ENCODE data around the gene SPAG16. TPM values are rescaled to one million over a fixed set of nuclear protein-coding genes. Genes with fewer than 3 reads are reported as not detected.
A peak's percentile ranks its signal among the peaks of the same experiment; 100 is the strongest.

The SPAG16 gene
- total RNA-seq, 1 experiment from 2014 or later = 17.2 TPM

DNA sequence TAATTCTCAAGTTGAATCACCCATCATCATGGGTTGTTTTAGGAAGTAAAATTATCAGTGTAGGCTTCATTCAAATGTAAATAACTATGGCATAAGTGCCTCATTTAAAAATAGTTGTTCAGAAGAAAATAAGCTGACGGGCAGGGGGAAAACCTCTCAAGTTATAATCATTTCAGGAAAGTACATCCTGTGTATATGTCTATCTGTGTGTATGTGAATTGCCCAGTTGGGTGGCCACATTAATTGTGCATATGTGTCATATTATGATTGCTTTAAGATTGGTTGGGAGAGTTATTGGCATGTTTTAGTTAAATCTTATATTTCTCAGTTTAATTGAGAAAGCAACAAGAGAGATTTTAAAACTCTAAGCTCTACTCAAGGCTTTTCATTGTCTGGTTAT, 843.8 kb downstream of the SPAG16 start:
- intact Hi-C loops (cut with micrococcal nuclease) = loop anchor here (5.0 kb wide), 1 partner anchor 269 kb away; no protein-coding TSS in a partner anchor
- no peak overlapping the region for H2AFZ ChIP-seq (ENCODE audit: low read length)
- no peak for TF ChIP-seq EZH2phosphoT487 (IDR thresholded peaks at IDR 0.05; ENCODE audit: borderline replicate concordance, low read length)
- TF ChIP-seq EZH2 (IDR thresholded peaks at IDR 0.05; ENCODE audit: low read length, unreplicated experiment) = no peak
- TF ChIP-seq, protein P1, sequence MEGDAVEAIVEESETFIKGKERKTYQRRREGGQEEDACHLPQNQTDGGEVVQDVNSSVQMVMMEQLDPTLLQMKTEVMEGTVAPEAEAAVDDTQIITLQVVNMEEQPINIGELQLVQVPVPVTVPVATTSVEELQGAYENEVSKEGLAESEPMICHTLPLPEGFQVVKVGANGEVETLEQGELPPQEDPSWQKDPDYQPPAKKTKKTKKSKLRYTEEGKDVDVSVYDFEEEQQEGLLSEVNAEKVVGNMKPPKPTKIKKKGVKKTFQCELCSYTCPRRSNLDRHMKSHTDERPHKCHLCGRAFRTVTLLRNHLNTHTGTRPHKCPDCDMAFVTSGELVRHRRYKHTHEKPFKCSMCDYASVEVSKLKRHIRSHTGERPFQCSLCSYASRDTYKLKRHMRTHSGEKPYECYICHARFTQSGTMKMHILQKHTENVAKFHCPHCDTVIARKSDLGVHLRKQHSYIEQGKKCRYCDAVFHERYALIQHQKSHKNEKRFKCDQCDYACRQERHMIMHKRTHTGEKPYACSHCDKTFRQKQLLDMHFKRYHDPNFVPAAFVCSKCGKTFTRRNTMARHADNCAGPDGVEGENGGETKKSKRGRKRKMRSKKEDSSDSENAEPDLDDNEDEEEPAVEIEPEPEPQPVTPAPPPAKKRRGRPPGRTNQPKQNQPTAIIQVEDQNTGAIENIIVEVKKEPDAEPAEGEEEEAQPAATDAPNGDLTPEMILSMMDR (conservative IDR thresholded peaks at IDR 0.05; ENCODE audit: low read depth, low read length) = no peak
- CTCF ChIA-PET = no interaction called here
- no peaks in the 10 kb centered on the region for H3K9me3 ChIP-seq (ENCODE audit: low read length)
- no peaks in the 10 kb centered on the region for H3K79me2 ChIP-seq (ENCODE audit: low read length)
- H3F3A ChIP-seq (ENCODE audit: low read length, unreplicated experiment) = no peaks in the 10 kb centered on the region
- DNase-seq (no peak), ATAC-seq (no peak)
- no peaks in the 10 kb centered on the region for H3K9me2 ChIP-seq (replicated peaks; ENCODE audit: low read length)
- no peak overlapping the region for H3K4me2 ChIP-seq (ENCODE audit: low read length)
- BruUV-seq (replicated peaks) = no TSS peak
- no peaks in the 10 kb centered on the region for H3K27me3 ChIP-seq (ENCODE audit: low read length)
- POLR2A ChIA-PET (ENCODE audit: unreplicated experiment) = interaction anchor here (0.6 to 0.7 kb wide), 2 partner anchors 59 to 598 kb away, joined by 3 read pairs; no protein-coding TSS in a partner anchor
- no peak overlapping the region for H3K27ac ChIP-seq (ENCODE audit: low read length)
- no peaks in the 10 kb centered on the region for H3K36me3 ChIP-seq (ENCODE audit: low read depth, low read length)
- peaks cover 36% of the 10 kb centered on the region for H3K4me1 ChIP-seq (ENCODE audit: insufficient read depth, low read length)
- H4K20me1 ChIP-seq (ENCODE audit: low read length) = no peaks in the 10 kb centered on the region
- H3K4me3 ChIP-seq (ENCODE audit: low read length) = no peak overlapping the region
- H3K9ac ChIP-seq (ENCODE audit: low read length) = no peak overlapping the region

DNA sequence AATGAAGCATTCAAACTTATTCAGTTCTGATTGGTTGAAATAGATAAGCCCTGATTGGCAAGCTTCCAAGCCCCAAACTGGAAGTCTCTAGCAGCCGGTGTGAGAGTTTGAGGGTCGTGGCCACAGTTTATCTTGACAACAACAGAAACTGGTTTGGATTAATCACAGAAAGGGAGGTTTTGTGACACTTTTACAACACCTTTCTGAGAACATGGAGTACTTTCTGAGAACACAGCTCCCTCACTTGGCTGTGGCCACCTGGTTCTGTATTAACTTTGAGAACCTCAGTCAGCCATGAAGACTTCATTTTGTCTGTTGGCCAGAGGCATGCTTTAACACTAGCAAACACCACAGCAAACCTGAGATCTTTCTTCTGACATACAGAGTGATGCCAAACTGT, 845.9 kb downstream of the SPAG16 start:
- CTCF ChIA-PET = no interaction called here
- TF ChIP-seq EZH2 (IDR thresholded peaks at IDR 0.05; ENCODE audit: low read length, unreplicated experiment) = no peak
- TF ChIP-seq, protein P1 (conservative IDR thresholded peaks at IDR 0.05; ENCODE audit: low read depth, low read length) = no peak
- TF ChIP-seq EZH2phosphoT487 (IDR thresholded peaks at IDR 0.05; ENCODE audit: borderline replicate concordance, low read length) = no peak

DNA sequence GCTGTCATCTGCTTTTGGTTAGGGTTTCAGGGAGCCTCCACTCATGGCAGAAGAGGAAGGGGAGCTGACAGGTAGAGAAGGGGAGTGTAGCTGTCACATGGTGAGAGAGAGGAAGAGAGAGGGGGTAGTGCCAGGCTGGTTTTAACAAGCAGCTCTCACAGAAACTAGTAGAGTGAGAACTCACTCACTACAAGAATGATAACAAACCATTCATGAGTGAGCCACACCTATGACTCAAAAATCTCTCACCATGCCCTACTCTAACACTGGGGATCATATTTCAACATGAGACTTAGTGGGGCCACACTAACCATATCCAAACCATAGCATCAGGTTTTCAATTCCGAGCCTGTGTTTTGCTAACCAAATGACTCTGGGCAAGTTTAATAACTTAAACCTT, 851.7 kb downstream of the SPAG16 start:
- Histone ChIP-seq H4K20me1 (ENCODE audit: low read length) (no peaks in the 10 kb centered on the region), H3K4me3 (ENCODE audit: low read length) (no peak overlapping the region), H3F3A (ENCODE audit: low read length, unreplicated experiment) (no peaks in the 10 kb centered on the region), H3K9me2 (replicated peaks; ENCODE audit: low read length) (no peaks in the 10 kb centered on the region), H3K9me3 (ENCODE audit: low read length) (no peaks in the 10 kb centered on the region), H3K4me2 (ENCODE audit: low read length) (peak overlapping the region; percentile 52), H3K9ac (ENCODE audit: low read length) (no peak overlapping the region; the same call in 1 of the 2 replicates), H3K27me3 (ENCODE audit: low read length) (no peaks in the 10 kb centered on the region), H2AFZ (ENCODE audit: low read length) (0 out of 2 replicates have a peak overlapping the region, but pooled peaks have one; percentile 35), H3K4me1 (ENCODE audit: insufficient read depth, low read length) (peaks cover 28% of the 10 kb centered on the region), H3K79me2 (ENCODE audit: low read length) (no peaks in the 10 kb centered on the region), H3K27ac (ENCODE audit: low read length) (peak overlapping the region; percentile 59), H3K36me3 (ENCODE audit: low read depth, low read length) (no peaks in the 10 kb centered on the region)
- peak; percentile 81 for DNase-seq
- POLR2A ChIA-PET (ENCODE audit: unreplicated experiment) = no interaction called here
- ATAC-seq = peak; percentile 75
- CTCF ChIA-PET = no interaction called here
- TF ChIP-seq EZH2 (IDR thresholded peaks at IDR 0.05; ENCODE audit: low read length, unreplicated experiment) (no peak), EZH2phosphoT487 (IDR thresholded peaks at IDR 0.05; ENCODE audit: borderline replicate concordance, low read length) (no peak)
- TF ChIP-seq, protein P1 (conservative IDR thresholded peaks at IDR 0.05; ENCODE audit: low read depth, low read length) = no peak
- no TSS peak for BruUV-seq (replicated peaks)
- intact Hi-C loops (cut with micrococcal nuclease) = no loop called here

More for the DNA sequence above, 845.9 kb downstream of the SPAG16 start:
- BruUV-seq (replicated peaks) = no TSS peak
- H3K4me2 ChIP-seq (ENCODE audit: low read length) = no peak overlapping the region
- no peaks in the 10 kb centered on the region for H3K9me2 ChIP-seq (replicated peaks; ENCODE audit: low read length)
- POLR2A ChIA-PET (ENCODE audit: unreplicated experiment) = no interaction called here
- H3K4me3 ChIP-seq (ENCODE audit: low read length) = no peak overlapping the region
- no peaks in the 10 kb centered on the region for H3K9me3 ChIP-seq (ENCODE audit: low read length)
- DNase-seq = no peak
- H3K4me1 ChIP-seq (ENCODE audit: insufficient read depth, low read length) = peaks cover 29% of the 10 kb centered on the region
- H4K20me1 ChIP-seq (ENCODE audit: low read length) = no peaks in the 10 kb centered on the region
- H3K27me3 ChIP-seq (ENCODE audit: low read length) = no peaks in the 10 kb centered on the region
- ATAC-seq = no peak
- no peaks in the 10 kb centered on the region for H3K79me2 ChIP-seq (ENCODE audit: low read length)
- H3F3A ChIP-seq (ENCODE audit: low read length, unreplicated experiment) = no peaks in the 10 kb centered on the region
- no peaks in the 10 kb centered on the region for H3K36me3 ChIP-seq (ENCODE audit: low read depth, low read length)
- no peak overlapping the region for H2AFZ ChIP-seq (ENCODE audit: low read length)
- intact Hi-C loops (cut with micrococcal nuclease) = no loop called here
- no peak overlapping the region for H3K9ac ChIP-seq (ENCODE audit: low read length)
- no peak overlapping the region for H3K27ac ChIP-seq (ENCODE audit: low read length)
